Measurements from ENCODE around the gene TRIM75.

TRIM75 gene

GRCh38 chr4:165009493-165010227 lies 44.0 kb upstream of the TRIM75 start:
- DNase-seq (ENCODE audit: low read depth in 1 of 2, low spot score in 1 of 2): no peak
- H3K27ac ChIP-seq (replicated peaks): no peak overlapping the region
- H3K4me3 ChIP-seq (replicated peaks; ENCODE audit: insufficient read depth, low read length): no peak overlapping the region
- no peaks in the 10 kb centered on the region for H3K27me3 ChIP-seq (ENCODE audit: insufficient read depth, poor library complexity, severe bottlenecking)
- TF ChIP-seq POLR2AphosphoS5 (IDR thresholded peaks at IDR 0.05; ENCODE audit: low read depth): no peak
- TF ChIP-seq GABPA (IDR thresholded peaks at IDR 0.05; ENCODE audit: low read depth): no peak
- TF ChIP-seq CTCF (IDR thresholded peaks at IDR 0.05; ENCODE audit: insufficient read depth, low read length): no peak
- TF ChIP-seq REST (IDR thresholded peaks at IDR 0.05; ENCODE audit: insufficient replicate concordance, low read depth): no peak
- no peak for TF ChIP-seq SPI1 (IDR thresholded peaks at IDR 0.05; ENCODE audit: borderline replicate concordance, low read depth)

DNA sequence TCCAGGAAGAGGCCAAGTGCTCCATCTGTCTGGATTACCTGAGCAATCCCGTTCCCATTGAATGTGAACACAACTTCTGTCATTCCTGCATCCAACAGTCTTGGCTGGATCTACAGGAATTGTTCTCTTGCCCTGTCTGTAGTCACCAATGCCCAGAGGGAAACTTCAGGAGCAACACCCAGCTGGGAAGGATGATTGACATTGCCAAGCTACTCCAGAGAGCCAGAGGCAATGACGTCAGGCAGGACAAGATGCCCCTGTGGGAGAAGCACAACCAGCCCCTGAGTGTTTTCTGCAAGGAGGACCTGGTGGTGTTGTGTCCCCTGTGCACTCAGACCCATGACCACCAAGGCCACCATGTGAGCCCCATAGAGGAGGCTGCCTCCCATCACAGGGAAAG lies 43.2 kb upstream of the TRIM75 start:
- no peak for DNase-seq (ENCODE audit: low read depth in 1 of 2, low spot score in 1 of 2)
- no peak for TF ChIP-seq POLR2AphosphoS5 (IDR thresholded peaks at IDR 0.05; ENCODE audit: low read depth)
- TF ChIP-seq SPI1 (IDR thresholded peaks at IDR 0.05; ENCODE audit: borderline replicate concordance, low read depth): no peak
- TF ChIP-seq REST (IDR thresholded peaks at IDR 0.05; ENCODE audit: insufficient replicate concordance, low read depth): no peak
- no peak for TF ChIP-seq GABPA (IDR thresholded peaks at IDR 0.05; ENCODE audit: low read depth)
- no peak for TF ChIP-seq CTCF (IDR thresholded peaks at IDR 0.05; ENCODE audit: insufficient read depth, low read length)
- H3K4me3 ChIP-seq (replicated peaks; ENCODE audit: insufficient read depth, low read length): no peak overlapping the region
- H3K27me3 ChIP-seq (ENCODE audit: insufficient read depth, poor library complexity, severe bottlenecking): no peaks in the 10 kb centered on the region
- no peak overlapping the region for H3K27ac ChIP-seq (replicated peaks)

DNA sequence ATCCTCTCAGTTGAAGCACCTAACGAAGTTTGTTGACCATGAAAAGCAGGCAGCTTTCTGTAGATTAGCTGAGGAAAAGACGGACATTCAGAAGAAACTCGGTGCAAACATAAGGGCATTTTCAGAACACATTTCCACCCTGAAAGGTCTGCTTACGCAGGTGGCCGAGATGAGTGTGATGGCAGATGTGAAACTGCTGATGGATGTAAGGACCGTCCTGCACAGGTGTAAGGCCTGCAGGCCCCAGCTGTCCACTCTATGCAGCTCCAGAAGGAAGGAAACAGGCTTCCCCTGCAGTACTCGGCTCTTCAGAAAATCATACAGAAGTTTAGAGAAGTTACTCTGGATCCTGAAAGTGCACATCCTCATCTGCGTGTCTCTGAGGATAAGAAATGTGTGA lies 42.7 kb upstream of the TRIM75 start:
- no peak for TF ChIP-seq CTCF (IDR thresholded peaks at IDR 0.05; ENCODE audit: insufficient read depth, low read length)
- TF ChIP-seq SPI1 (IDR thresholded peaks at IDR 0.05; ENCODE audit: borderline replicate concordance, low read depth): no peak
- TF ChIP-seq POLR2AphosphoS5 (IDR thresholded peaks at IDR 0.05; ENCODE audit: low read depth): no peak
- no peak for TF ChIP-seq GABPA (IDR thresholded peaks at IDR 0.05; ENCODE audit: low read depth)
- Histone ChIP-seq H3K27me3 (ENCODE audit: insufficient read depth, poor library complexity, severe bottlenecking) (no peaks in the 10 kb centered on the region), H3K4me3 (replicated peaks; ENCODE audit: insufficient read depth, low read length) (no peak overlapping the region), H3K27ac (replicated peaks) (no peak overlapping the region)
- no peak for DNase-seq (ENCODE audit: low read depth in 1 of 2, low spot score in 1 of 2)

- no peak overlapping the region for H3K4me3 ChIP-seq (replicated peaks; ENCODE audit: insufficient read depth, low read length)
- no peak for TF ChIP-seq SPI1 (IDR thresholded peaks at IDR 0.05; ENCODE audit: borderline replicate concordance, low read depth)
- no peak for TF ChIP-seq POLR2AphosphoS5 (IDR thresholded peaks at IDR 0.05; ENCODE audit: low read depth)
- H3K27me3 ChIP-seq (ENCODE audit: insufficient read depth, poor library complexity, severe bottlenecking): no peaks in the 10 kb centered on the region
- no peak for DNase-seq (ENCODE audit: low read depth in 1 of 2, low spot score in 1 of 2)
- no peak overlapping the region for H3K27ac ChIP-seq (replicated peaks)
Measured at GRCh38 chr4:165011403-165011802, 42.3 kb upstream of the TRIM75 start.
